HG02763 (cell line): Measurements from ENCODE around the gene MRPL19.
"Not testable (repeated sequence)": the region's sequence is repeated elsewhere in the genome, so short reads cannot be mapped to it uniquely, and the experiment has no call there.

Source experiments
- ATAC-seq: cut with Tn5 transposase; IDR thresholded peaks from one replicate; pipeline ENCODE4 v1.9.1; 2021; ENCODE audit warnings: mild to moderate bottlenecking, moderate library complexity; ENCODE audit not compliant: unreplicated experiment

MRPL19 gene

DNA sequence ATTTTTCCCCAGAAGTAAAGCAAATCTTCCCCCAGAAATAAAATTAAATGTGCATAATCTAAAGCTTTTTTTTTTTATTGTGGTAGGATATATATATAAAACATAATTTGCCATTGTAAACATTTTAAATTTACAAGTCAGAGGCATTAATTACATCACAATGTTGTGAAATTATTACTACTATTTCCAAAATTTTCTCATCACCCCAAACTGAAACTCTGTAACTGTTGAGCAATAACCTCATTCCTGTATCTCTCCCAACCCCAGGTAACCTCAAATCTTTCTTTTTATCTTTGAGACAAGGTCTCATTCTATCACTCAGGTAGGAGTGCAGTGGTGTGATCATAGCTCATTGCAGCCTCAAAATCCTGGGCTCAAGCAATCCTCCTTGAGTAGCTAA lies 11.2 kb downstream of the MRPL19 start:
- ATAC-seq: no peak

GRCh38 chr2:75666911-75667310 lies 20.3 kb downstream of the MRPL19 start:
- ATAC-seq: no peak

DNA sequence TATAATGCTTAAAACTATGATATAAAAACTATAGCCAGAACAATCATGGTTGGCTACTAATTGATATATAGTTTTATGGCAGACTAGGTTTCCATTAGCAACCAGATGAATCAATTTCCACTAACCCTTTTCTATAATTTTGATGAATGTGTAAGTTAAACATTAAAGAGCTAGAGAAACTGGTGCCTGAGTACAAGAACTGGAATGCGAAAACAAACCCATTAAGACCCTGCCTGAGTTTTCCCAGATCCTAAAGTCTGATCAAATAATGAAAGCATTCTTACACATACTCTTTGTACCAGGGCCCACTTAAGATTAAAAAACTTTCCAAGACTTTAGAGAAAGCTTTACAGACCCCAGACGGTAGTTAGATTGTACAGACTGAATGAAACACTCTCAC lies 21.3 kb downstream of the MRPL19 start:
- ATAC-seq: no peak

- not testable (repeated sequence) for ATAC-seq
These were observed 28.8 kb downstream of the MRPL19 start for GRCh38 chr2:75675423-75675822.

DNA sequence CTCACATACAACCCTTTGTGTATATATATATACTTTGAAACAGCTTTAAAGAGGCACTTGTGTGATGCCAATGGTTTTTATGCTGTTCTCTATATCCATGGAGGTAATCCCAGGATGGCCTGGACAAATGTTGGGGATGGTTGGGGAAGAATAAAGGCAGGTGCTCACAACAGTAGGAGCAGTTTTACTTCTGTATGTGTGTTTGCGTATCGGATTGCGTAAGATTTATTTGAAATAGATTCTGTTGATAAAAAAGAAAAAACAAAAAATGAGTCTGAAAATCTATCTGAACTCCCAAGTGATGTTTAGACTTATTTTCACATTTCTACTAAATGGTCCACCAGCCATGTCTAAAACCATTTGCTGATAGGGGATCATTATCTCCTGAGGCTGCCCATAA lies 29.3 kb downstream of the MRPL19 start:
- no peak for ATAC-seq

- ATAC-seq: no peak
These were observed 29.9 kb downstream of the MRPL19 start for GRCh38 chr2:75676464-75676863.

DNA sequence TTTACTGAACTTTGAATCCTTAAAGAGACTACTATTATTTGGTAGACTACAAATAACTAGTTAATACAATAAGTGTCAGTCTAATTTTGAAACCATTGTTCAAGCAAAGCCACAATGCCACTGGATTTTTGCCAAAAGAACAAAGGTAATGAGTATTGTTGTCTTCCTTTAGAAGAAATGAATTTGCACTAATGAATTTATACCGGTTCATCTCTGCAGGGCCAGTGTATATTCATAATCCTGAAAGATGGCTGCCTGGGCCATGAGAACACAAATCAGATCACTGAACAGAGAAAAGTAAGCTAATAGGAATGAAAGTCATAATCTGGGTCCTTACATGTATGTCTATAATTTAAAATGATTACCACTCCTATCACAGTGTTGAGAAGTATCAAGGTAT lies 33.0 kb downstream of the MRPL19 start:
- no peak for ATAC-seq

GRCh38 chr2:75680402-75680801 lies 33.8 kb downstream of the MRPL19 start:
- ATAC-seq: no peak

DNA sequence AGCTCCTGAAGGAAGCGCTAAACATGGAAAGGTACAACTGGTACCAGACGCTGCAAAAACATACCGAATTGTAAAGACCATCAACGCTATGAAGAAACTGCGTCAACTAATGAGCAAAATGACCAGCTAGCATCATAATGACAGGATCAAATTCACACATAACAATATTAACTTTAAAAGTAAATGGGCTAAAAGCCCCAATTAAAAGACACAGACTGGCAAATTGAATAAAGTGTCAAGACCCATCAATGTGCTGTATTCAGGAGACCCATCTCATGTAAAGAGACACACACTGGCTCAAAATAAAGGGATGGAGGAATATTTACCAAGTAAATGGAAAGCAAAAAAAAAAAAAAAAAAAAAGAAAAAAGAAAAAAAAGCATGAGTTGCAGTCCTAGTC lies 36.8 kb downstream of the MRPL19 start:
- not testable (repeated sequence) for ATAC-seq

GRCh38 chr2:75688196-75688595 lies 41.6 kb downstream of the MRPL19 start:
- ATAC-seq: no peak

DNA sequence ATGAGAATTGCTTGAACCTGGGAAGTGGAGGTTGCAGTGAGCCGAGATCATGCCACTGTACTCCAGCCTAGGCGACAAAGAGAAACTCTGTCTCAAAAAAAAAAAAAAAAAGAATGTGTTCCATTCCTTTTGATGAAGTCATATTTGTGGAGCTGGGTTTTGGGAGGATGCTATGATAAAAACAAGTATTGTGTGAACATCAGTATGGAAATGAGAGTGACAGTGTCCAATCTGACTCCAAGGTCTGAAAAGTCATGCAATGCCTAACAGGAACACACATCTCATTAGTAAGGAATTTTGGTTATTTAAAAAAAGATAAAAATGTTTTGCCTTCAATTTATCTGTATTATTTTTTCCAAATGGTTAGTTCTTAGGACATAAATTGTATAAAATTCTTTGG lies 52.3 kb downstream of the MRPL19 start:
- ATAC-seq: no peak

- ATAC-seq: no peak
These were observed 56.0 kb downstream of the MRPL19 start for GRCh38 chr2:75702593-75702992.

DNA sequence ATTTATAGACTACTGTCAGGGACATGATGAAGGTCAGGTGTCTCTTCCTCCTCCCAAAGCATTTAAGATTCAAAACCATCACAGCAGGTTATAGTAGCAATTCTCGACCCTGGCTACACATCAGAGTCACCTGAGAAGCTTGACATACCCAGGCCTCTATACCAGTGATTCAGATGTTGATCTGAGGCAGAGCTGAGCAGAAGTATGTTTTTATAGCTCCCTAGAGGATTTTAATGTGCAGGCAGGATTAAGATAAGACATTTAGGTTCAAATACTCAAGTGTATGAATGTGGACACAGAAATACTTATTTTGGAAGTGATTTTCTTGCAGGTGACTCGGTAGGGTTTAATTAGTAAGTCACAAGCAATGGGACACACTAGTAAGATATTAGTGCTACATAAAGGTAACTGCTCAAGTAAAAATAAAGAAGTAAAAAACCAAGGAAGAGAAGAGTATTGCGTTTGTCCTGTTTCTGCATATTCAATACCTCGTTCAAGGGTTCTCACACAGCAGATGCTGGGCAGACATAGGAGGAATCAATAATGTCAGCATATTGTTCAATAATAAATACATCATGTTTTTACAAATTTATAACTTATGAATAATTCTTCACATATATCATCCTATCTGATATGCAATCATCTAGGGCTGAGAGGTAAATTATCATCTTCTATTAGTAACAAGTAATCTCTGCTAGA lies 57.2 kb downstream of the MRPL19 start:
- ATAC-seq: no peak

DNA sequence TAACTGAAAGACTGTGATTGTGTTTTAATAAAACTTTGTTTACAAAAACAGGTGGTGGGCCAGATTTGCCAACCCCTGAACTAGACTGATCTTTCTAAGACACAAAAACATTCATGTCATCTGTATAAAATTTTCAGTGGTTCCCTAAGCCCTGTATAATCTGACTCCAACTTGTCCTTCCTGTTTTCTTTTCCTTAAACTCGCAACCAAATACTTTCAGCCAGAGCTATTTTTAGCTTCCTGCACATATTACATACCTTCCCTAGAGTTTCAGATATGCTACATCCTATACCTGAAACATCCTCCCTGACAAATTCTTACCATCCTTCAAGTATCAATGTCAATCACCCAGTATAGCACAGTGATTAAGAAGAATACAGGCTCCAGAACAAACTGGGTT lies 59.3 kb downstream of the MRPL19 start:
- ATAC-seq: no peak

GRCh38 chr2:75707901-75708300 lies 61.3 kb downstream of the MRPL19 start:
- no peak for ATAC-seq

GRCh38 chr2:75709297-75709696 lies 62.7 kb downstream of the MRPL19 start:
- no peak for ATAC-seq

DNA sequence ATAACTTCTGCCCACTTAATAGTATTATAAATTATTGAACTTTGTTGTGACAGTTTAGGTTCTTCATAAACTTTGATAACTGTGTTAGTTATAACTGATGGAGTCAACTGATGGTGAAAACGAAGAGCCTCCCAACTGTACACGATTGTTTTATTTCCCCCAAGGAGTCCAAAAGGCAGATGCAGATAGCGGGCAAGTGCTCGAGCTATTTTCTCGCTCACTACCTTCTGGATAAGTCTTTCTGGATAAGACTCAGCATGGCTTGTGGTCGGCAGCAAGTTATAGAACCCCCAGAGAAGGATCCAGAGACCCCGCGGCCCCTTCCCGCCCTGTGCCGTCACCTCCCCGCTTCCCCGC lies 63.6 kb downstream of the MRPL19 start:
- no peak for ATAC-seq

DNA sequence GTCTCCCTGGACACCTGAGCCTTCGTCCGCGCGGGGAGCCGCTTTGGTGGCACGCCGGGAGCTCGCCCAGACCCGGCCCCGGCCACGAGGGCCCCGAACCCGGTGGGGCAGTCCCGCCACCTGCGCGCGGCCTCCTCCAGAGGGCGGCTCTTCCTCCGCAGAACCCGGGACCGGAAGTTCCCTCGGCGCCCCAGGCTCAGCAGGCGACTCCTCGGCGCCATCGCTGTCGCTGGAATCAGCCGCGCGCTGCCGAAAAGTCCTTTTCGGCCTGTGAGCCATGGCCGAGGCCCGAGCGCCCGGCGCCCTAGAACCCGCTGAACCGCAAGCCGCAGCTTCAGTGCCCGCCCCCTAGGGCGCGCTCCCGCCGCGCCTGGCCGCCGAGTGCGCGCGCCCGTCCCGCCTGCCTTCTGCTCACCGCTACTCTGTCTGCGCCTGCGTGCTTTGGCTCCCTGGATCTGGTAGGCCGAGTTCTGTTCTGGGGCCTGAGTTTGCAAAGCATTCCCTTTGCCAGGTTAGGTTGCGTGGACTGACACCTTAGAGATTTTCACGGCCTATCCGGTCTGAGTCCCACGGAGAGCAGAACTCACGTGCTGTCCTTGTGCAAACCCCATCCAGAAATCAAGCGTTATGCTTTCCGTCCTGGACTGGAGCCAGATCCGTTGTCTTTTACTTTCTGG lies 64.1 kb downstream of the MRPL19 start, which contains the start of gene GCFC2:
Gene GCFC2 (minus strand): TSS at position 339 of the 677 bp plus-strand sequence. CDS start 60 bp downstream, at position 279.
- ATAC-seq: peak; percentile 95

DNA sequence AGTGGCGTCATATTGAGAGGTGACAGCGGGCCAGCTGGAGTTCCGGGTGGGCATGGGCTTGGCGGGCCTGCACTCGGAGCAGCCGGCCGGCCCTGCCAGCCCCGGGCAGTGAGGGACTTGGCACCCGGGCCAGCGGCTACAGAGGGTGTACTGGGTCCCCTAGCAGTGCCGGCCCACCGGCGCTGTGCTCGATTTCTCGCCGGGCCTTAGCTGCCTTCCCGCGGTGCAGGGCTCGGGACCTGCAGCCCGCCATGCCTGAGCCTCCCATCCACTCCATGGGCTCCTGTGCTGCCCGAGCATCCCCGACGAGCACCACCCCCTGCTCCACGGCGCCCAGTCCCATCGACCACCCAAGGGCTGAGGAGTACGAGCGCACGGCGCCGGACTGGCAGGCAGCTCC lies 65.0 kb downstream of the MRPL19 start:
- not testable (repeated sequence) for ATAC-seq

GRCh38 chr2:75716406-75716805 lies 69.8 kb downstream of the MRPL19 start:
- no peak for ATAC-seq

DNA sequence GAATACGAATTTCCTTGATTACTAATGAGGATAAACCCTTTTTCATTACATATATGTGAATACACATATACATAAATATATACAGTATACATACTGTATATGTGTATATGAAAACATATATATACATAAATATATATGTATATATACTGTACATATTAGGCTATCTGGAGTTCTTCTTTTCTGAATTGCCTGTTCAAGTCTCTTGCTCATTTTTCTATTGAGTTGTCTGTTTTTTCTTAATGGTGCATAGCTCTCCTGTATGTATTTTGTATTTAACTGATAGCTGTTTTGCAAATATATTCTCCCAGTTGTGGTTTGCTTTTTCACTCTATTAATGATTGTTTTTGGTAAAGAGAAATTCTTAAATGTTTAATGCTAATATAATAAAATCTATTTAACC lies 73.0 kb downstream of the MRPL19 start:
- ATAC-seq: no peak

- no peak for ATAC-seq
These were observed 73.9 kb downstream of the MRPL19 start for GRCh38 chr2:75720525-75720924.

GRCh38 chr2:75722687-75723086 lies 76.1 kb downstream of the MRPL19 start:
- ATAC-seq: no peak
